Measurements from ENCODE around the gene CCDC167.

GRCh38 chr6:37512400-37513011 lies 12.8 kb upstream of the CCDC167 start:
- TF ChIP-seq GATA2 (IDR thresholded peaks at IDR 0.05; ENCODE audit: low read depth, low read length) (no peak), GATA3 (IDR thresholded peaks at IDR 0.05; ENCODE audit: low read depth, low read length) (no peak)
